ENCODE data around the gene GPR143. TPM values are rescaled to one million over a fixed set of nuclear protein-coding genes. Genes with fewer than 3 reads are reported as not detected.
A peak's percentile ranks its signal among the peaks of the same experiment; 100 is the strongest.

GPR143 gene
- total RNA-seq, 2 donors from 2014 or later, result 11.7 to 13.5 TPM

DNA sequence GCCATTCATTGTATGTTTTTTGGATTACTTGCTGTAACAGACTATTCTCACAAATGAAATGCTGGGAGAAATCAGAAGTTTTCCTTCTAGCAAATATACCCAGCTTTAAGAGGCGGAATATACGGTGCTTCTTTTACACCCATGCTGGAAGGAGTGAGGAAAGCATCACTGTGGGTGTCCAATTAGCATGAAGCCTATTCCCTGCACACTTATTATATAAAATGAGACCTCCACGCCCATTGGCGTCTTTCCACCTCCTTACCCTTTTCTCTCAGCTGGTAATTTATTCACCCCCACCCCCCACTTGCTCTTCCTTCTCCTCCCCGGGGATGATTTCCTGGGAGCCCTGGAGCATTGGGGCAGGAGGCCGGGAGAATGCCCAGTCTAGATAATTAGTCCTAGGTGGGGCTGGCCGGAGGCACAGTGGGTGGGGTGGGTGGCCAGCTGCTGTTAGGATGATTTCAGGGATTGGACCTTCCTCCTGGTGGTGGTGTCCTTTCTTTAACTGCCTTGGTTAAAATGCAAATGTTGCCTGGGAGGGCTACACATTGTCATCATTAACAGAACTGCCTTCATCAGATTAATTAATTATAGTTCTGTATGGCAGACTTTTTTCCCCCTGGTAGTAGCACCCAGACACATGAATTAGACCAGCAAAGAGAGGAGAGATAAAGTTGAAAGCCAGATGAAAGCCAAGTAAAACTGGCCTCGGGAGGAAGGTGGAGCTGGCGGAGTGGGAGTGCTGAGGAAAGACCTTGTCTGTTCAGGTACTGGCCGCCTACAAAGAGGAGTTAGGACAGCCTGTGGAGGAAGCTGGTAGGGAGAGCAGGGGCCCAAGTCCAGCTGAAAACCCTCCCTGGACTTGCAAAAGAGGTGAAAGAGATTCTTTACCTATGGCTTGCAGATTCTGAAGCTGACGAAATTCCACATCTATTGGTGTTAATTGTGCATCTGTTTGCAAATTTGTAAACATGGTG, 32.0 kb upstream of the GPR143 start:
- peaks cover 6% of the 10 kb centered on the region for H3K4me1 Mint-ChIP-seq
- Histone ChIP-seq H3K9ac (ENCODE audit: extremely low read depth, low read length, poor library complexity, severe bottlenecking) (no peak overlapping the region), H3K27ac (ENCODE audit: low read depth, low read length) (no peak overlapping the region), H3K27me3 (ENCODE audit: control insufficient read depth, insufficient read depth, low read length, poor library complexity, severe bottlenecking) (no peaks in the 10 kb centered on the region), H3K4me3 (ENCODE audit: low read length) (no peak overlapping the region), H3K4me1 (ENCODE audit: control insufficient read depth, insufficient read depth, low read length) (no peaks in the 10 kb centered on the region), H3K36me3 (ENCODE audit: control insufficient read depth, insufficient read depth, low read length) (no peaks in the 10 kb centered on the region), H3K9me3 (ENCODE audit: control insufficient read depth, low read length) (peaks cover 6% of the 10 kb centered on the region)
- peak overlapping the region; percentile 27 for H3K27ac Mint-ChIP-seq
- peak; percentile 61 for DNase-seq
- TF ChIP-seq, protein P1, sequence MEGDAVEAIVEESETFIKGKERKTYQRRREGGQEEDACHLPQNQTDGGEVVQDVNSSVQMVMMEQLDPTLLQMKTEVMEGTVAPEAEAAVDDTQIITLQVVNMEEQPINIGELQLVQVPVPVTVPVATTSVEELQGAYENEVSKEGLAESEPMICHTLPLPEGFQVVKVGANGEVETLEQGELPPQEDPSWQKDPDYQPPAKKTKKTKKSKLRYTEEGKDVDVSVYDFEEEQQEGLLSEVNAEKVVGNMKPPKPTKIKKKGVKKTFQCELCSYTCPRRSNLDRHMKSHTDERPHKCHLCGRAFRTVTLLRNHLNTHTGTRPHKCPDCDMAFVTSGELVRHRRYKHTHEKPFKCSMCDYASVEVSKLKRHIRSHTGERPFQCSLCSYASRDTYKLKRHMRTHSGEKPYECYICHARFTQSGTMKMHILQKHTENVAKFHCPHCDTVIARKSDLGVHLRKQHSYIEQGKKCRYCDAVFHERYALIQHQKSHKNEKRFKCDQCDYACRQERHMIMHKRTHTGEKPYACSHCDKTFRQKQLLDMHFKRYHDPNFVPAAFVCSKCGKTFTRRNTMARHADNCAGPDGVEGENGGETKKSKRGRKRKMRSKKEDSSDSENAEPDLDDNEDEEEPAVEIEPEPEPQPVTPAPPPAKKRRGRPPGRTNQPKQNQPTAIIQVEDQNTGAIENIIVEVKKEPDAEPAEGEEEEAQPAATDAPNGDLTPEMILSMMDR (conservative IDR thresholded peaks at IDR 0.05), result no peak
- 57 to 78% methylated on average over 3 to 10 of the region's 11 CpGs for whole genome bisulfite sequencing, 2 experiments (ENCODE audit: insufficient coverage in 1 of 2, insufficient read length in 1 of 2)
- peaks cover 13% of the 10 kb centered on the region for H3K36me3 Mint-ChIP-seq (ENCODE audit: low read depth)
- no peak overlapping the region for H3K4me3 Mint-ChIP-seq
- no peaks in the 10 kb centered on the region for H3K27me3 Mint-ChIP-seq (ENCODE audit: insufficient read depth)
- peaks cover 77% of the 10 kb centered on the region for H3K9me3 Mint-ChIP-seq

DNA sequence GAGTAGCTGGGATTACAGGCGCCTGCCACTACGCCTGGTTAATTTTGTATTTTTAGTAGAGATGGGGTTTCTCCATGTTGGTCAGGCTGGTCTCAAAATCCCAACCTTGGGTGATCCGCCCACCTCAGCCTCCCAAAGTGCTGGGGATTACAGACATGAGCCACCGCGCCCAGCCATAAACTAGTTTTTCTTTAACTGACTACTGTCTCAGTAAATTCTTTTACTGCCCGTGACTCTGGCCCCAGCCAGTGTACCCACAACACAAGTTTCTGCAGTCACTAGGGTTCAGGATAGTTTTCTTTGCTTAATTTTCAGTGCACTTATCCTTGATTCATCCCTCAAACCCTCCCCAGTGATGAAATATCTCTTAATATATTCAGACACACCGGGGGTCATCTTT, 28.8 kb upstream of the GPR143 start:
- no peaks in the 10 kb centered on the region for H3K27me3 ChIP-seq (ENCODE audit: control insufficient read depth, insufficient read depth, low read length, poor library complexity, severe bottlenecking)
- peaks cover 7% of the 10 kb centered on the region for H3K36me3 Mint-ChIP-seq (ENCODE audit: low read depth)
- no peaks in the 10 kb centered on the region for H3K4me1 ChIP-seq (ENCODE audit: control insufficient read depth, insufficient read depth, low read length)
- H3K27ac Mint-ChIP-seq, result no peak overlapping the region
- no peak overlapping the region for H3K9ac ChIP-seq (ENCODE audit: extremely low read depth, low read length, poor library complexity, severe bottlenecking)
- peaks cover 24% of the 10 kb centered on the region for H3K4me1 Mint-ChIP-seq
- no peaks in the 10 kb centered on the region for H3K36me3 ChIP-seq (ENCODE audit: control insufficient read depth, insufficient read depth, low read length)
- no peaks in the 10 kb centered on the region for H3K27me3 Mint-ChIP-seq (ENCODE audit: insufficient read depth)
- peaks cover 61% of the 10 kb centered on the region for H3K9me3 Mint-ChIP-seq
- peaks cover under 1% of the 10 kb centered on the region for H3K9me3 ChIP-seq (ENCODE audit: control insufficient read depth, low read length)
- no peak for DNase-seq
- no peak overlapping the region for H3K27ac ChIP-seq (ENCODE audit: low read depth, low read length)
- H3K4me3 ChIP-seq (ENCODE audit: low read length), result no peak overlapping the region
- WGBS, 2 experiments (ENCODE audit: insufficient coverage in 1 of 2, insufficient read length in 1 of 2), result 95 to 100% methylated on average over 1 to 5 of the region's 7 CpGs
- TF ChIP-seq, protein P1 (conservative IDR thresholded peaks at IDR 0.05), result no peak
- H3K4me3 Mint-ChIP-seq, result no peak overlapping the region

DNA sequence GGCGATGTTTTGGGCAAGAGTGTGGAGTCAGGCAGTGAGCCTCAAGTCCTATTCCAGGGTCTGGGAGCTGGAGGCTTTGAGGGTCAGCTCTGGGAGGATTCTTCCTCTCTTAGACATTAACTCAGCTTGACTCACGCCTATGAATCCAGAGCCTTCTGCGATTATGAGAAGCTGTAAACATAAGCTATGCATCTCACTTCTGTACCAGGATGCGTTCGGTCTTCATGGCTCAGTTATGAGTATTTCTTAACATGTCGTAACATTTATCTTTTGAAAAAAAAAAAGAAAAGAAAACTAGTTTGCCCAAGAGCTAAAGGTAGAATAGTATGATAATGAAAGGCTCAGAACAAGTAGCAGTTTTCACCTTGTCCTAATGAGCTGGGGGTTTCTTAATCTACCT, 25.2 kb upstream of the GPR143 start:
- WGBS, 2 experiments (ENCODE audit: insufficient coverage in 1 of 2, insufficient read length in 1 of 2), result 90 to 91% methylated on average over 2 to 6 of the region's 6 CpGs
- no peaks in the 10 kb centered on the region for H3K9me3 ChIP-seq (ENCODE audit: control insufficient read depth, low read length)
- Mint-ChIP-seq H3K27me3 (ENCODE audit: insufficient read depth) (no peaks in the 10 kb centered on the region), H3K4me3 (no peak overlapping the region), H3K27ac (no peak overlapping the region), H3K36me3 (ENCODE audit: low read depth) (peaks cover 6% of the 10 kb centered on the region), H3K4me1 (peaks cover 37% of the 10 kb centered on the region), H3K9me3 (peaks cover 59% of the 10 kb centered on the region)
- H3K36me3 ChIP-seq (ENCODE audit: control insufficient read depth, insufficient read depth, low read length), result no peaks in the 10 kb centered on the region
- peaks cover 3% of the 10 kb centered on the region for H3K4me1 ChIP-seq (ENCODE audit: control insufficient read depth, insufficient read depth, low read length)
- H3K27ac ChIP-seq (ENCODE audit: low read depth, low read length), result no peak overlapping the region
- H3K9ac ChIP-seq (ENCODE audit: extremely low read depth, low read length, poor library complexity, severe bottlenecking), result no peak overlapping the region
- no peak overlapping the region for H3K4me3 ChIP-seq (ENCODE audit: low read length)
- H3K27me3 ChIP-seq (ENCODE audit: control insufficient read depth, insufficient read depth, low read length, poor library complexity, severe bottlenecking), result no peaks in the 10 kb centered on the region
- DNase-seq, result no peak
- TF ChIP-seq, protein P1 (conservative IDR thresholded peaks at IDR 0.05), result no peak

All from endodermal cell (in vitro differentiated cells).